Activated gamma-delta T cell (primary cell): ENCODE results near the gene MST1R.
"Not testable (repeated sequence)": the region's sequence is repeated elsewhere in the genome, so short reads cannot be mapped to it uniquely, and the experiment has no call there.

ENCODE experiments used
- DNase-seq: peaks from one replicate; lab custom pipeline; 2025; lab: John Stamatoyannopoulos, UW

MST1R gene

DNA sequence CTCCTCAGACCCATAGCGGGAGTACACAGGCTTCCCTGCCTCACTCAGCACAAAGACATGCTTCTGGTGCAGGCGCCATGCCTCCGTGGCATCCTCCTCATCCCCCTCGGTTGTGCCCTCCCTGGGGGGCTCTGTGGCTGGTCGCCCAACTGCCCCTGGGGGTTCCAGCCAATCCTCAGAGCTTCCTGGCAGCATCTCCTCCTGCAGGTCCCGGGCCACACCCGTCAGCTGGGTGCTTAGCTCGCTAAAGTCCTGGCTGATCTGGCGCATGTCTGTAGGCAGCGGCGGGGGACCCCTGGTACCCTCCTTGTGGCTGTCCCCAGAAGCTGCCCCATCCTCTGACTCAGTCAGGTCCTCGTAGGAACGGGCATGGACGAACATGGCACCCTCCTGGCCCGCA lies 7.9 kb upstream of the MST1R start:
- DNase-seq = no peak

DNA sequence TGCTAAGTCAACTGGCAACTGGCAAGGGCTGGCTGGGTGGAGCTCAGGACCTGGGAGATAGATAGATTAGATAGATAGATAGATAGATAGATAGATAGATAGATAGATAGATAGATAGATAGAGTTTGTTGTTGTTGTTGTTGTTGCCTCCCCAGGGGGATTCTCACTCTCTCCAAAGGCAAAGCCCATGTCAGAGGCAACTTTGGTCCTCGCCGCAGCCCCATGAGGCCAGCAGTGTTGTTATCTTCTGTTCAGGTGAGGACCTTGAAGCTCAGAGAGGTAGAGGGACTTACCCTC lies 7.4 kb upstream of the MST1R start:
- DNase-seq = no peak

DNA sequence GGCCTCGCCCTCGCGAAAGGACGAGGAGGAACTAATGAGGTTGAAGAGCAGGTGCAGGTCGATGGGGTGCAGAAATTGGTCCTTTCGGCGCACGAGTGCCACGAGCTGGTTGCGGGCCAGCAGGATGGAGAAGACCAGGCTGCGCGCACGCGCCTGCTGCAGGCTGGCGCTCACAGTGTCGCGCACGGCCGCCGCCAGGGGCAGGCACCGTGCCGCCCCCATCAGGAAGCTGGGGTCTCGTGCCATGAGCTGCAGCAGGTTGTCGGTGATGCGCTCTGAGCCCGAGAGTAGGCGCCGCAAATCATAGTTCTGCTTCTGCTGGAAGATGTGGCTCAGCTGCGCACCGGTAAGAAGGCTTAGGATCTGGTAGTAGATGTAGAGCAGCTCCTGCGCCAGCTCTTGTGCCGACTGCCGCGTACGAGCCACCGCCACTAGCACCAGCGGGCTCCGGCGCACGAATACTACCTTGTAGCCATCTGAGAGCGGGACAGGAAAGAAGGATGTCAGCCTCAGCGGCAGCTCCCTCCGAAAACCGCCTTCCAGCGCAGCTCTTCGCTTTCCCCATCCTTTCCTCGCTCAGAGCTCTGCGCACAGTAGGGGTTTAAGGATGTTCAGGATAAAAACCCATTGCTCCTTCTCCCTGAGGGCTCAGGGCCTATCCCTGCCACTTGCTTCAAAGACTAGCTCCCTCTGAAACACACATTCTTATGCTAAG lies 6.9 kb upstream of the MST1R start:
- DNase-seq = no peak

DNA sequence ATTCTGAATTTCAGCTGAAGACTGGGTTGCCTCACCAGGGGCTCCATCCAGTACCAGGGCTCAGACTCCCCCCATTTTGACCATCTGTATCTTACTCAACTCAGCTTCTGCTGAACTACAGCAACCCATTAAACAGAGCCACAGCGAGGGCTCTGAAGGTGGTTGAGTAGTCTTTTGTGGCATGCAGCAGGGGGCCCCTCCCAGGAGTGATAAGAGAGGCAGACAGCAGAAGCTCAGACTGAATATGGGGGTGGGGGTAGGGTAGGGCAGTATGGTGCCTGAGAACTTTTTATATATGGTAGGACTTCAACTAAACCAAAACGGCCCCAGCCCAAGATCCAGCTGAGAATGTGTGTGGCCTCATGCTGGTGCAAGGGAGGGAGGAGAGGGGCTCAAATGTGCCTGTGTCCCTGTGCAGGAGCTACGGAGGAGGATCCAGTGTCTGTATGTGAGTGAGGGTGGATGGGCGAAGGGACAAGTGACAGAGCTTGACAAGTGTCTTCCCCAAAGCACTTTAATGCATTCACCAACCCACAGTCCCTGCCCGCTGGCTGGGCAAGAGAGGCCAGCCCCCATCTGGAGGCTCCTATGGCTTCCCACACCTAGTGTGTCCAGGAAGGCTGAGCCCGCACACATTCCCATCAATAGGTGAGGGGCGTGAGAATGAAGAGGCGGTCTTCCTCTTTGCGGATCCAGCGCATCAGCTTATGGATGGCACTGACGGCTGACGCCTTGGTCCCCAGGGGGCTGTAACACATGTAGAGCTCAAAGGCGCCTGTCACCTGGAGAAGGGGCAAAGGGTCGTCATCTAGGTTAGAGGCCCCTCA lies 4.9 kb upstream of the MST1R start:
- no peak for DNase-seq

DNA sequence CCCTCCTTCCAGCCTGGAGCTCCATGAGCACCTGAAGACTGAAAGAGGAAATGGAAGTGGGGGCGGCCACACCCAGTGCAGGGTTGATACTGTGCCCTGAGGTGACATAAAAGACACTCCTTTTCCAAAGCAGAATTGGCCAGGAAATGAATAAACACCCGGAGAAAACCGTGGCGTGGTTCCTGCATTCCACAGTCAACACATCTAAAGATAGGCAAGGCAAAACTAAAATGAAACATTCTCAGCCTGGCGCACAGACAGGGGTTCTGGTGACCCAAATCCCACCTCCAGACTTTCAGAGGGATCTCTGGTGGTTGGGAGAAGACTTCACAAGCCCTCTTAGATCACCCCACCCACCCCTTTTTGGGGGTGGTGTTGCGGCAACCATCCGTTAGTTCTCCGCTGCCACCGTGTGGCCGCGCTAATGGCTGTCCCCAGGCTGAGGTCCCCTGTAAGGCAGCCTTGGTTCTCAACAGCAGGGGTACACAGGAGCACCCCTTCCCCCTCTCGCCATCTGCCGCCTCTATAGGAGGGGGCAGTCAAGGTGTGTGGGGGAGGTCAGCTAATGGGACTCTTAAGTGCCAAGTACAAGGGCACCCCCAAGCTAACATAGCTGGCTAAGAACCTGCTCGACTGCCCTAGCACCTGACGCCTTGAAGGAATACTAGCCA lies 2.5 kb upstream of the MST1R start:
- no peak for DNase-seq

DNA sequence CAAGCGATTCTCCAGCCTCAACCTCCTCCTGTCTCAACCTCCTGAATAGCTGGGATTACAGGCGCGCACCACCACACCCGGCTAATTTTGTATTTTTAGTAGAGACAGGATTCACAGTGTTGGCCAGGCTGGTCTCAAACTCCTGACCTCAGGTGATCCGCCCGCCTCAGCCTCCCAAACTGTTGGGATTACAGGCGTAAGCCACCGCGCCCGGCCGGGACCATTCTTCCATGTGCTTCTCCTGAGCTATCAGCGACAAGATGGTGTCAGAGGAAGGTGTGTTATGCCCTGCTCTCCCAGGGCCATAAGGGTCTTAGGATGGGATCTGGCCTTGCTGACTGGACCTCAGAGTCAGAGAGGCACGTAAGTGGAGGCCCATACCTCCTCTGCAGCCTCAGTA lies 775 bp upstream of the MST1R start:
- DNase-seq = not testable (repeated sequence)

DNA sequence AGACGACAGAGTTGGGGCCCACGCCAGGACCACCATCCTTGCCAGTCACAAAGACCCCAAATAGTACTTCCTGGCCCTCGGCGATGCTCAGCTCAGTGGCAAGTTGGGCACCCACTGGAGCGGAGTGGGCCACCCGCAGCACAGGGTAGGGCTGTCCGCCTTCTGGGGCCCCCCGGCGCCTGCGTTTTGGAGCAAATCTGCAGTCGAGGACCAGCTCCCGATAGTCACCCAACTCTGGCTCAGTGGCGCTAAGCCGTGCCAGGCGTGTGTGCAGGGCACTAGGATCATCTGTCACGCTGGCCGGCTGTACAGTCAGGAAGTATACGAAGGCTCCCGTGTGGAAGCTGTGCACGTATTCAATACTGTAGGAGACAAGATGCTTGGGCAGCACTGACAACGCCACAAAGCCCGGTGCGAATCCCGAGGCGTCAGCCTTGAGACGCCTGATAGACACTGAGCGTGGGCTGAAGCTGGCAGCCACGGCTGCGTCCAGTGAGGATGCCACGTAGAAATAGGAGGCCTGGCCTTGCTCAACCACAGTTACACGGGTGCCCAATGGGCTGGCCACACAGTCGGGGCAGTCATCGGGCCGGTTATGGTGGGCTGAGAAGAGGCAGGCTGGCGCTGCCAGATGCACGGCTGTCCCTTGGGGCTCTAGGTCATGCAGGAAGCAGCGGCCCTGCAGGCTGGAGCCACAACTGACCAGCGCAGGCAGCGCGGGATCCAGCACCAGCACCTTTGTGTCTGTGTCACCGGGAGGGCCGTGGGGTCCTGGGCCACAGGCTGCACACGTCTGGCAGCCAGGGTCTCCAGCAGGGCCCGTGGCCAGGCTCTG lies 945 bp downstream of the MST1R start:
- no peak for DNase-seq

DNA sequence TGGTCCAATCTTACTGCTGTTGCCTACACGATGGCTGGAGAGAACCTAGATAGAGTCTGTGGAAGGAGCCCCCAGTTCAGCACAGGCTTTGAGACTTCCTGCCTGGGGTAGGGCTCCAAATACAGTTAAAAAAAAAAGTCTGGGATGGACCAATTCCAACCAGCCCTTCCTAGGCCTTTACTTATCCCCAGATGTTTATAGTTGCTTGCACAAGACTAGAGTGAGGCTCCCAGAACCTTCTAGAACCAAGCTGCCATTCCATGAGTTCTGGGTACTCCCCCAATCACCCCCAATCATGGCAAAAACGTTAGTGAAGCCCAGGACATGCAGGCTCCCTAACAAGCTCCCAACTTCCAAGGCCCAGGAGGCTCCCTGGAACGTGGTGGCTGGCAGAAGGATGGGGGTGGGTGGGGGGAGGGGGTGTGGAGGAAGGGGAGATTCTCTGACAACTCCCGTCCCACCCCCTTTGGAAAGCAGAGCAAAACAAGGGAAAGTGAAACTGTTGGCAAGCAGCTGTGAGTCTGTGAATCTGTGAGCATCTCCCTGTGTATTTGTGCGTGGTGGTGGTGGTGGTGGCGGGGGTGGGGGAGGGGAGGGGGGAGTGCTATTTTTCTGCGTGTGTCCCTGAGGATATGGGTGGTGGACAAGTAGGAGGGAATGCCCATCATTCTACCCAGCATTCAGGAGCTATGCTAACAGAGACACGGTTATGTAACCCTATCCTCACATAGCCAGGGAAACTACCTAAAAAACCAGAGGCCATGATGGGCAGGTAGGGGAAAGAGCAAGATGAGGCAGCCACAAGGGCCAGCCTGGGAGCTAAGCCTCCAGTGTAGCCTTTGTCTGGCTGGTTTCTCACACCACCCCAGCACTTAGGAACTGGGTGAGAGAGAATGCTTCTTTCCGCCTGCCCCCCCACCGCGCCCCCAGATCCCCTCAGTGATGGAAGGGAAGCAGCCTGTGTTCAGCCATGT lies 2.0 kb downstream of the MST1R start:
- DNase-seq = no peak

DNA sequence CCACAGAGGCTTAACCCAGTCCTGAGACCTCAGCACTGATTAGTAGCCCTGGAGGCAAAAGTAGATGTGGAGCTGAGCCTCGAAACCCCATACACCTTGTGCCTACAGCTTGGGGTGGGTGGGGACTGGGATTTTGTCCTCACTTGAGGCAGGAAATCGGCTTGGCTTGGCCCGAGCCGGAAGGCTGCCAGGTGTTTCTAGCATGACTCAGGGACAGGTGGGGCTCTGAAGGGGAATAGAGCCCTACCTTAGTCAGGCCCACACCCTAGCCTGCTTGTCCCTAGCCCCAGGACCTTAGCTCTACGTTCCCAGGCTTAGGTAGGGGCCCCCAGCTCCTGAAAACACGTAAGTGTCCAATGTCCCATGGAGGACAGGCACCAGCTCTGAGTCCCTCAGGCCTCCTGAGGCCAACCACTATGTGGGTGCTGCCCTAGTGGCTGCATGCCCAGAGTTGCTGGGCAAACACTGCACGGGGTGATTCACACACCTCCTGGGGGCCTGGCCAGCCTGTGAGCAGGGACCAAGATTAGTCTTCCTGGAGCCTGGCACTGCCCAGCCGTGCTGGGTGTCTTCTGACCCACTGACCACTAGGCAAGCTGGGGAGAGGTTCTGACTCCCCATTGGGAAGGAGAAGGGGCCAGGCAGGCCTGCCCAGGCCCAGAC lies 3.1 kb downstream of the MST1R start:
- DNase-seq = no peak

DNA sequence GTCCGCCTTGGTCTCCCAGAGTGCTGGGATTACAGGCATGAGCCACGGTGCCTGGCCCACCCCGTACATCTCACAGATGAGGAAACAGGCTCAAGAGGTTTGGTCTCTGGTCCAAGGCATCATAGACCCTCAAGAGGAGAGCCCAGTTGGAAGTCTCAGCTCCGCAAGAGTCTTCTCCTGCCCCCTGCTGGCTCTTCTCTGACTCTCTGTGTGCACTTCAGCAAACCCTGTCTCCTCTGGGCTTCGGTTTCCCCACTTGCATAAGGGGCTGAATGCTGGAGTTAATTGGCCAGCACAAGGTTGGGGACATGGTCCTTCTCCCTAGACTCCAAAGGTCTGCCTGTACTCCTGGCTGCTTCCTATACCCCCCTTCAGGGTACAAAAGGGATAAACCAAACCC lies 3.9 kb downstream of the MST1R start:
- no peak for DNase-seq

DNA sequence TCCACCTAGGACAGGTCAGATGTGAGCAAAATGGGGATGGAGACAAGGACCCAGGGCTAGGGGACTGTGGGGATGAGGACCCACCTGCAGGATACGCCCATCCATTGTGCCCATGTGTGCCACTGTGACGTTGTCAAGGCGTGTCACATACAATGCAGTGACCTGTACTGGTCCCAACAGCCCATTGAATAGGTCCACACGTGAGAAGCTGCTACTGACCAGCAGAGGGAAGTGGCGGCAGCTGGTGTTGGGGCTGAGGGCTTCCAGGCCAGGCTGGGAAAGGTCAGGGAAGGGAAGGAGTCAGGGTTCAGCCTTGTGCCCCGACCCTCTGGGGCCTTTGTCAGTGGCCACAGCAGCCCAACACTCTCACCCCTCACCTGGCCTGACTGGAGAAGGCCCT lies 4.7 kb downstream of the MST1R start:
- no peak for DNase-seq

DNA sequence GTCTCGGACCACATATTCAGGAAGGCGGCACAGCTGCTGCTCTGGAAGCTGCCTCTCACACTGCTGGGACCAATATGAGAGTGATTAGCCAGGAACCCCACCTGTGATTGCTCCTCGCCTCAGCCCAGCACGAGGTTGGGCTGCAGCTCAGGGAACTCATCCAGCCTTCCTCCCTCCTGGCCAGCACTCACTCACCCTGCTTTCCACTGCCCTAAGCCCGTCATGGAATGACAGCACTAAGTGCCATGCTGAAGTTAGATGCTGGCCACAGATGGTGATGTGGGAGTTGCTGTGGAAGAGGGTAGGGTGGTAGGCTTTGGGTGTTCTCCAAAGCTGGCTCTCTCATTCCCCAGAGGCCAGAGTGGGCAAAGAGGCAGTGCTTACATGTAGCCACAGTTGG lies 7.3 kb downstream of the MST1R start:
- no peak for DNase-seq

DNA sequence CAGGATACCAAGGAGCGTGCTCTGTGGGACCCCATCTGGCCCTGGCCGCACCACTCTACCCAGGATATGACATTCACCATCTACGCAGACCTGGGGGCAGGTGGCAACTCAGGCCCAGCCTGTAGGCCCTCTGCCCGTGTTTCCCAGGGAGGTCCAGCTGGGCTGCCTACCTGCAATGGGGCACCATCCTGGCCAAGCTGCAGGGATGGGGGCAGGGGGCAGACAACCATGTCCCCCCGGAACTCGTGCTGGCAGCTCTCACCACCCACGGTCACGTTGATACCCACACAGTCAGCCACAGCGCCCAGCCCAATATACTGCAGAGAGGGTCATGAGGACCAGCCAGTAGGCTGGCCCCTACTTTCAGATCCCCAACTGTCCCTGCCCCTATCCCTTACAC lies 7.9 kb downstream of the MST1R start:
- DNase-seq = no peak

DNA sequence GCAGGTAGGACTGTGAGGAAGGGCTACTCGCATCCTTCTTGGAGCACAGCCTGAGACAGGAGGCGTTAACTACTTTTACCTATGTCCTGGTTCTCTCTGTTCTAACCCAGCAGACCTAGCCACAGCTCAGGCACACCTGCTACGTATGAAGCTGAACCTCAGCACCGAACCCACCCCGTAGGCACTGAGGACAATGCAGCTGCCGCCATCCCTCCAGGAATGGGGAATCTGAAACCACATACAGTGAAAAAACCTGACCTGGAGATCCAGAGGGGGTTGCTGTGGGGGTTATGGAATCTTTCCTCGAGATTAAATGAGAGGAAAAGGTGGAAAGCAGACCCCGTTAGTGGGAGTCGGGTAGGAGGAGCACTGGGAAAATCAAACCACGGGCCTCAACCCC lies 14.4 kb downstream of the MST1R start:
- DNase-seq = no peak

DNA sequence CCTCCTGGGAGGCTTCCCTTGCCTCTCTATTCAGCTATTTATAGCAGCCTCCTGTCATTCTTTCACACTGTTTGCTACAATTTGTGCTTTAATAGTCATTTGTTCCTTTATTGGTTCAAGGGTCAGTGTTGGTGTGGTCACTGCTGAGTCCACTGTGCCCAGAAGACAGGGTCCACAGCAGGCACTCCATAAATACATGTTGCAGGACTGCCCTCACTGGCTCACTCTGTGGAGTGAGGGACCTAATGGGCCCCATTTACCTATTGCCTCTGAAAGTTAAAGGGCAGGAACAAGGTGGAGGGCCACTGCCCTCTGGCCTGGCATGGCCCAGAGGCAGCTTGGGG lies 16.8 kb downstream of the MST1R start:
- DNase-seq = no peak

DNA sequence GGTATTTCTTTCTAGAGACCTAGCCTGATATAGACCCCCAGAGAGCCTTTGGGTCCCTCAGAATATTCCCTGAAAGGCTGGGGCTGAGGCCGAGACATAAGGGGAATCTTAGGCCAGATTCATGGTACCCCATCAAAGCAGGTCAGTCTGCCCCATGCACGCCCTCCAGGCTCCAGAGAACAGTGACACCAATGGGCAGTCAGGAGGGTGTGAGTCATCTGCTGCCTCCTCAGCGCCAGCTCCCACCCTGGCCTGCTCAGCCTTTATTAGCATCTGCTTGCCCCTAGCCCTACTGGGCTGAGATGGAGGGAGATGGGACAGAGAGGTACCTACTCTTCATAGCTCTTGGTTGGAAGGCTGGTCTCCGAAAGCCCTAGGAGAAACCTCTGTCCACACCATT lies 19.7 kb downstream of the MST1R start:
- no peak for DNase-seq

DNA sequence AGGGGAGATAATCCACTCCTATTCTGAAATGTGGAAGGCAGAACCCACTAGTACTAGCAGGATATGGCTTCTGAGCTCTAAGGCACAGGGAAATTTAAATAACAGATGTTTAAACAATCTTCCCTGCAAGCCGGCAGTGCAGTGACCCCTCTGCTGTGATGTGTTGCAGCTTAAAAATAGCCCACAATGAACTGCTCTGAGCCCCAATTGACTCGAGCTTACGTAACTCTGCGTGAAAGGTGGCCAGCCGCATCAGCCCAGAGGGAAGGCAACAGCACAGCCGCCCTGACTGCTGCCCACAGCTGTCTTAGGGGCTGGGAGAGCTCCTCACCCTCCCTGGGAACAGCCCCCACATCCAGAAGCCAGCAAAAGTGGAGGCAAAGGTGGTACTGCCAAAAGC lies 21.5 kb downstream of the MST1R start:
- DNase-seq = no peak

DNA sequence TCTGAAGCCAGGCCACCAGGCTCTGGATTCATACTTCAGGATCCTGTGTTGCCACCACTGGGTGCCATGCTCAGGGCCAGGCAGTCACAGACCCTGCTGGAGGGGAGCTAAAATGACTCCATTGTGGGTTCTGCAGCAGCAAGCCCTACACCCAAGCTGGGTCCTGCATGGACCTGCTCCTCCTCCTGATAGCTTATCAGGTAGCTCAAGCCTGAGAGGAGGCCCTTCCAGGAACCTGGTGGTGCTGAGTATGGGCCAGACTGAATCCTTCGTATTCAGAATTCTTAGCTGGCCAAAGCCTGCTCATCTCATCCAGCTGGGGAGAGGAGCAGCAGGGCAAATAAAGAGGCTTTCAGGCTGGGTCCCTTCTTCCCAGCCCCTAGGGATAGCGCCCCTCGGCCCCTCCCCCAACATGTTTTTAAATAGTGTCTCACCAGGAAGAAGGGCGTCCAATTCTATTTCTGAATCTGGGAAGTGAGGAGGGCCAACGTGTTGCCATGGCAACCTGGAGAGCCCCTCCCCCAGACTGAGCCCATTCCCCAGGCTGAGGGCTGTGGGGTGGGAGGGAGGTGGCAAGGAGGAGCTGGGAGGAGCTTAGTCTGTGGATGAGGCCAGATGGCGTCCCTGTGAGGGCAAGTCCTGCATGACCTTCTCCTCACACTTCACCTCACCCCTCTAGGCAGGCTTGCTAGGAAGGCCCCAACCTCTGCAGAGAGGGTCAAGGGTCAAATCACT lies 22.9 kb downstream of the MST1R start:
- DNase-seq = no peak

DNA sequence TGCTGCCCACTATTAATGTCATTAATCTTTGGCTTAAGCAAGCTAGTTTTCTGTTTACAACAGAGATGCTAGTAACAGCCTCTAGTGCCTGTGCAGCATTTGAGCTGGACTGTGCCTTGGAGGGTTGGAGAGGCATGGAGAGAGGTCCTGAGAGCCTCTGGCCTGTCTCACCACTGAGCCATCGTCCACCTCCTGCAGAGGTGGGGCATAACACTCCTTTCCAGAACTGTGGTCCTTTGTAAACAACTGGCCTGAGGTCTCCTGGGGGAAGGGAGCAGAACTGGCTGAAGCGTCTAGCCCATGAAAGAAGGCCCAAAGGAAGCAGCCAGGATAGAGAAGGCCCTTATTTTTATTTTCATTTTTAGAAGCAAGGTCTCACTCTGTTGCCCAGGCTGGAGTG lies 24.0 kb downstream of the MST1R start:
- DNase-seq = no peak

DNA sequence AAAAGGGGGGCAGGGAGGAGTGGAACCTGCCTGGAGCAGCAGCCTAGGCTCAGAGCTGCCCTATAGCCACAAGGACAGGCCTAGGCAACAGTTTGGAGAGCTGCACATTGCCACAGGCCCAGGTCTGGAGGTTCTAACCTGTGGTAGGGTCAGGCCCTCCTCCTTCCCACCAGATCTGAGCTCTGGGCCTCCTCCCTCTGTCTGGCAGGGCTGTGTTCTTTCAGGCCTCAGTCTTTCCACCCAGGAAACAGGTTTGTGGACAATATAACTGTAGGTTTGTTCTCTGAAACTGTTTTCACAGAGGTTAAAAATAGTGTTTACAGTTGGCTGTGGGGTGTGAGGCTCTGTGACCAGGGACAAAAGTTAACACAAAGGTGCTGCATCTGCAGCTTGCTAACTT lies 25.0 kb downstream of the MST1R start:
- no peak for DNase-seq
